Measurements from ENCODE around the gene AP1S3.
"Not testable (repeated sequence)": the region's sequence is repeated elsewhere in the genome, so short reads cannot be mapped to it uniquely, and the experiment has no call there.

Gene AP1S3

DNA sequence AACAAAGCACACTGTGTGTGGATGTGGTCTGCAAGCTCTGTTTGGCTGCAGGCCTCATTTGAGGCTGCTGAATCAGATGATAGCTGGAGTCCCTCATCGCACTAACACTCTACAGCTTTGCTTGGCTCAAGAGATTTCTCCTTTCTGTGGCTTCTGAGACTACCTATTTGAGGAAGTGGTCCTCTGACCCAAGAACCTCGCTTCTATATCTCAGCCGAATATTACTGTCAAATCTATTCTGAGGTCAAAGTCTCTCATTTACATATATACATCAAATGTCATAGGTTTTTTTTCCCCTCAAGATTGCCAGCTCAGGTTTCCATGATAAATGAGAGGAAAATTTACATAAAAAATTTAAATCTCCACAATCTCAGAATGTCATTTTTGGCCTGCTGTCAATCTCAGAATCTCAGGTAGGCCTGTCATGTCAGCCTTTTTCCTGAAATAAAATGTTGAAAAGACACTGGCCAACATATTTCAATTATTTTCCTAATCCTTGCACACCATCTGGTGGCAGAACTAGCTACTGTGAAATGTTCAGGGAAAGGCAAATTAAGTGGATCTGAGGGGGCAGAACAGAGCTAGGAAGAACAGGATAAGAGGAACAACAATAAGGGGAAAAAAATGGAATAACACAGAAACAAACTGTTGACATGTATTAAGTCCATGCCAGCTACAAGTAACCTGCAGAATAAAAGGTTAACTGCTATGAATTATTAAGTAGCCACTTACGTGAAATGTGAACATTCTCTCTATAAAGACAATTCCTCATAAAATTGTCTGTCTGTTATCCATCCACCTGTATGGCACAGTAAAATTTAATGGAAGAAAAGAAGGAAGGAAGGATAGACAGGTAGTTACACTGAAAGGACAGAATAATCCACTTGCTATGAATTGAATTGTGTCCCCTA is 39.3 kb downstream of the AP1S3 start:
- no peak for DNase-seq

DNA sequence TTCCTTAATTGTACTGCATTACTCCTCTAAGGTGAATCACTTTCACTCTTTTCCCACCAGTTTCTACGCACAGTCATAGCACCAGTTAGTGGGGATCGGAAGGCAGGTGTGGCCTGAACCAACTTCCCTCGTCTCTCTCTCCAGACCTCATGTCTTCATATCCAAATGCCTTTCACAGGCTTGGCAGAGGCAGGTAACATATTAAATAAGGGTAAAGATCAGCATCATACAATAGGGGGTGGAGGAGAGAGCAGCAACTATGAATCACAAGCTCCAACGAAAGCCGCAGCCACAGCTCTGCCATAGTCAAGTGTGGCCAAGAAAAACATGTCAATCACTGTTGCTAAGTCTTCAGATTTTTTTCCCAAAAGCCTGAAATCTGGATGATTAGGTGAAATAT is 40.3 kb downstream of the AP1S3 start:
- DNase-seq = no peak

DNA sequence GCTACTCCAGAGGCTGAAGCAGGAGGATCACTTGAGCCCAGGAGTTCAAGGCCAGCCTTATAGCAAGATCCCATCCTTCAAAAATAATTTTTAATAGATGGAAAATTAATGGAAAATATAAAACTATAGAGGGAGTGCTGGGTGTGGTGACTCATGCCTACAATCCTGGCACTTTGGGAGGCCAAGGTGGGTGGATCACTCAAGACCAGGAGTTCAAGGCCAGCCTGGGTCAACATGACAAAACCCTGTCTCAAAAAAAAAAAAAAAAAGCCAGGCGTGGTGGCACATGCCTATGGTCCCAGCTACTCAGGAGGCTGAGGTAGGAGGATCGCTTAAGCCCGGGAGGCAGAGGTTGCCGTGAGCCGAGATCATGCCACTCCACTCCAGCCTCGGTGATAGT is 48.0 kb downstream of the AP1S3 start:
- no peak for DNase-seq

DNA sequence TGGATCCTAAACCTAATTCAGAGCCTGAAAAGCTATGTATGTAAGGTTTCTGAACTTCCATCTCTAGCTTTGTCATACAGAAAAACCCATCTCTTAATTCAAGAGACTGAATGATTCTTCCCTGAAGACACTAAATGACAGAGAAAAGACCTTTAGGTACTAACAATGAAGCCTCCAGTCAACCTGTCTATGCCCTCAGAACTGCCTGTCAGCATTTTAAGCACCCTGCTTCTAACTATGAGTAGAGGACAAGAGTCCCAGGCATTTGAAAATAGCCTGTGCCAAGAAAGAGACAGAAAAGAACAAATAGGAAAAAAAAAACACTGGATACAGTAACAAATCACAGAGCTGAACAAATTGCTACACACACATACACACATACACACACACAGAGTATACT is 48.6 kb downstream of the AP1S3 start:
- DNase-seq = no peak

DNA sequence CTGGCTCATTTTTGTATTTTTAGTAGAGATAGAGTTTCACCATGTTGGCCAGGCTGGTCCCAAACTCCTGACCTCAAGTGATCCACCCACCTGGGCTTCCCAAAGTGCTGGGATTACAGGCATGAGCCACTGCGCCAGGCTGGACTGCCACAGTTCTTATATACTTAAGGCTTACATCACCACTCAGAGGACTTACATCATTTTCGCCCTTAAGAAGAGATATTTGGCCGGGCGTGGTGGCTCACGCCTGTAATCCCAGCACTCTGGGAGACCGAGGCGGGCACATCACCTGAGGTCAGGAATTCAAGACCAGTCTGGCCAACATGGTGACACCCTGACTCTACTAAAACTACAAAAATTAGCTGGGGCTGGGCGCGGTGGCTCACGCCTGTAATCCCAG is 49.3 kb downstream of the AP1S3 start:
- not testable (repeated sequence) for DNase-seq

DNA sequence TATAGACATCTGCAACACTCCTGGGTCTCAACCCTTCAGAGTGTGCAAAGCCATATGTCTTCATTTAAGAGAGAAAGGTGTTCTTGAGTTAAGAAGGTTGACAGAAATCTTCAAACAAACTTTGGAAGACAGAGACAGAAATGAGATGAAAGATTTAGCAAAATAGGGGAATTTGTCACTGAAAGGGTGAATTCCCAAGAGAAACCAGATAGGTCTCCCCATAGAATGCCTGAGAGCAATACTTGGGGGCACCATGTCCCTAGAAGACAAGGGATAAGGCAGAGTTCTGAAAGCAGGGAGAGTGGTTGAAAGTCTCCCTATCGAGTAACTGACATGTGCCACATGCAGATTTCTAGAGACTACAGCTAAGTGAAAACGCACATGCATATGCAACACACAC is 50.0 kb downstream of the AP1S3 start:
- no peak for DNase-seq

DNA sequence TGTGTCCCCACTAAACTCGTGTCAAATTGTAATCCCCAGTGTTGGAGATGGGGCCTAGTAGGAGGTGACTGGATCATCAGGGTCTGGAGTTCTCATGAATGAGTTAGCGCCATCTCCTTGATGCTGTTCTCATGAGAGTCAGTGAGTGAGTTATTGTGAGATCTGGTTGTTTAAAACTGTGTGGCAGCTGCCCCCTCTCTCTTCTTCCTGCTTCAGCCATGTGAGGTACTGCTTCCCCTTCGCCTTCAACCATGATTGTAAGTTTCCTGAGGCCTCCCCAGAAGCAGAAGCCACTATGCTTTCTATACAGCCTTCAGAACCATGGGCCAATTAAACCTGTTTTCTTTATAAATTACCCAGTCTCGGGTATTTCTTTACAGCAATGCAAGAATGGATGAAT is 50.4 kb downstream of the AP1S3 start:
- DNase-seq = no peak

DNA sequence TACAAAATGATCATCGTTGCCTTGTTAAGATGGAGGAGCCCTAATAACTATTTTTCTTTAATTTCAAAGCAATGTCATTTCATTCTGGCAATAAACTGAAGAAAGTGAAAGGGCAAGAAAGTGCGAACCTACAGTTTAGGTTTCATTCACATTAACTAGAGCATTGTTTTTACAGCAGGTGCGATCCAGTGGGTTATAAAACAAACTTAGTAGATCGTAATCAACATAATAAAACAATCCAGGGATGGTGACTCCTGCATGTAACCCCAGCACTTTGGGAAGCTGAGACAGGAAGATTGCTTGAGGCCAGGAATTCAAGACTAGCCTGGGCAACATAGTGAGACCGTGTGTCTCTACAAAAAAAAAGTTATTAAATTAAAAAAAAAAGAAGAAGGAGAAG is 51.1 kb downstream of the AP1S3 start:
- DNase-seq = no peak

DNA sequence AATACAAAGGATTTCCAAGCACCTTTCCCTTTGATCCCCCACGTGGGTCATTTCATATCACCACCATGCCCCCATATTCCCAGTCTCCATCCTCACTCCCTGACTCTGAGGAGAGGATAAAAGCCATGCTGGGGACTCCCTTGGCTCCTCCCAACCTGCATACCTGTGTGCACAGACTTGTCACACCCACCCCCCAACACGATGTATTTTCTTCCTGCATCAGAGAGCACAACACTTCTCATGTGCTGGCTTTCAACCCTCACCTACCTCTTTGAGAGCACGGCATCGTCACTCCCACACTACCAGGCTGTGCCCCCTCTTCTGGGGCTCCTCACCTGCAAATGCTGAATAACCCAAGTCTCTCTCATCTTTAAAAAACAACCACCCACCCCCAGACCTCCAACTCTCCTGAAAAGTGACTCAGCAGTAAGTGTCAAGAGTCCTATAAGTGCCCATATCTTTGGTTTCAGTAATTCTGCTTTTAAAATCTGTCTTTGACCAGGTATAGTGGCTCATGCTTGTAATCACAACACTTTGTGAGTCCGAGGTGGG is 53.1 kb downstream of the AP1S3 start:
- no peak for DNase-seq

DNA sequence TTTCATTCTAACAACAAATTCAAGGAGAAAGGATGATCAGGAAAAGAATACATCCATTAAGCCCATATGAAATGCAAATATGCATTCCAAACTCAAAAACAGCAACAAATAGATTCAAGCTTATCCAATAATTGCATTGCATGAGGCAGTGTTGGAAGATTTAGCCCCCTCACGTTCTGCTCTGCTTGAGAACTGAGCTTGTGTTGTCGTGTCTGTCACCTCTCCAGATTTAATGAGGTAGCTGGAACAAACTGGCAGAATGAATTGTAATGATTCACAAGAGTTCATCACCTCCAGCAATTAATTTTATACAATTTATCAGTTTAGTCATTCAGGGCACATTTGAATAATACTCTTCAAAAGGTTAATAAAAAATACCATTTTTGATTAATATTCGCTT is 54.8 kb downstream of the AP1S3 start:
- DNase-seq = no peak

DNA sequence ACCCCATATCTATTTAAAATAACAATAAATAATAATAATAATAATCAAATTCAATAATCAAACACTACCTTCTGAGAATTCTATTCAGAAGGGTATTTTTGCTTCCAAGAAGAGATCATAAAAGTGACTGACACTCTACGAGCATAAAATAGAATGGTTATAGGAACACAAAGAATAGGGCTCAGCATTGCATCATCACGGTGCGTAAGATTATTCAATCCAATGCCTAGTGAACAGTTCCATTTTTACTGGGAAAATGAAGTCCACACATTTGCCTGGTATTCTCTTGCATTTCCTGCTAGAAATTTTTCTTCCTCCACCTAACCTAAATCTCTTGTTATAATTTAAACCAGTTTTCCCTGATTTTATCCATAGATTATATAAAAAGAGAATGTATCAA is 55.8 kb downstream of the AP1S3 start:
- no peak for DNase-seq

DNA sequence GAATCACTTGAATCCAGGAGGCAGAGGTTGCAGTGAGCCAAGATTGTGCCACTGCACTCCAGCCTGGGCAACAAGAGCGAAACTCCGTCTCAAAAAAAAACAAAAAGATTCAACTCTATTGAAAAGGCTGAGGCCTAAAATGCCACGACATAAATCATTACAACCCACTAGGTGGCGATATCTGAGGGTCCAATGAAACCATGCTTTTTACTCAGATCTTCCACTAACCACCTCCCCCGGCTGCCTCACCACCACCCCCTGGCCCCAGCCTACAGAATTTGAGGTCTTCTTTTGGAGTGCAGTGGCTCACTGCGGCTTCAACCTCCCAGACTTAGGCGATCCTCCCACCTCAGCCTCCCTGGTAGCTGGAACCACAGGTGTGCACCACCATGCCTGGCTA is 57.5 kb downstream of the AP1S3 start:
- DNase-seq = no peak

DNA sequence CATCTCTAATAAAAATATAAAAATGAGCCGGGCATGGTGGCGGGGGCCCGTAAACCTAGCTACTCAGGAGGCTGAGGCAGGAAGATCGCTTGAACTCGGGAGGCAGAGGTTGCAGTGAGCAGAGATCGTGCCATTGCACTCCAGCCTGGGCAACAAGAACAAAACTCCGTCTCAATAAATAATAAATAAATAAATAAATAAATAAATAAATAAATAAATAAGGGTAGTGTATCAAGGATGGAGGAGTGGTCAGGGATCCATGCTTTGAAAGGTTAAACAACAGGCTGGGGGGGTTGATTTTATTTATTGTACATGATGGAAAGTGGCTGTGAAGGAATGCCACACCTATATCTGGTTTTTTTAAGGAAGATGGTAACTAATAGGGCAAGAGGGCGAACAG is 63.2 kb downstream of the AP1S3 start:
- no peak for DNase-seq

DNA sequence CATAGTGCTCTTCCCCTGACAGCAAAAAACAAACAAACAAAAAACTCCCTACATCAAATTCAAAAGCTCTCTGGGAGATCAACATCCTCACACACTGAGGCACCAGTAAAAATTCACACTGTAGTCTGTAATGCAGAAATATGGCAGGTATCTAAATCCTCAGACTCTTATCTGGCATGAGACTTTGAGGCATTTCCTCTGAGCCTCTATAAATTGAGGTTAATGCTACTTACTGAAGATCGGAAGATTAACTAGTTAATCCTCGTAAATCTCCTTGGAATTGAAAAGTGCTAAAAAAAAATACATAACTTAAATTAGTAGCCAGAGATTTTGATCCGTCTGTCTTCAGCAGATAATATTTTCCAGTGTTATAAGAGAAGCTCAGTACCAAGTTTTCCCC is 65.0 kb downstream of the AP1S3 start:
- no peak for DNase-seq

DNA sequence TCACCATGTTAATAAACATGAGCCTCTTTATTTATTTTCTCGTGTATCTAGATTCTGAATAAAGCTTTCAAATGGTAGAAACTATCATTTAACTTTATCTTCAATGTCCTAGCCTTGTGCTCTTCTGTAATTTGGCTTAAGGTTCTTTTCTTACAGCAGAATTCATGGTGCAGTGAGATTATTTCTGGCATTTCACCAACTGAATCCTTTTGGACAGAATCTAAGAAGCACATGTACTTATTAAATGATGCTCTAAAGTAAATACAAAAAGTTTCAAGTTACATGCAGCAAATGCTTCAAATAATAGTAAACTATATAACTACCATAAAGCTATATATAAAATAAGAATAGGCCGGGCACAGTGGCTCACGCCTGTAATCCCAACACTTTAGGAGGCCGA is 65.9 kb downstream of the AP1S3 start:
- no peak for DNase-seq

DNA sequence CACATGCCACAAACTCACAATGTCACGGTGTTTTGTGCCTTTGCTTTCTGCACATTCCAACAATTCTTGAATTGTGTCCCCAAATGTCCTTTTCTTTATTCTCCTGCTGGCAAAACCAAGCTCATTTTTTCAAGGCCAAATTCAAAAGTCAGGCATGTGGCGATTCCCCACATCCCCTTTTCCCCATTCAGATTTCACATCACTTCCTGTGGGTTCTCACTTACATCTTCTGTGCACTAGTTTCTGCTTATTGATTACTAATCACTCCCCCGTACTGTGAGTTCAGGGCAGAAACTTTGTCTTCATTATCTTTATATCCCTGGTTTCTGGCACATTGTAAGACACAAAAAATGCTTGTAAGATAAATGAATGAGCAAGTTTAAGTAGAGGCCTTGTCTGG is 69.2 kb downstream of the AP1S3 start:
- DNase-seq = no peak

DNA sequence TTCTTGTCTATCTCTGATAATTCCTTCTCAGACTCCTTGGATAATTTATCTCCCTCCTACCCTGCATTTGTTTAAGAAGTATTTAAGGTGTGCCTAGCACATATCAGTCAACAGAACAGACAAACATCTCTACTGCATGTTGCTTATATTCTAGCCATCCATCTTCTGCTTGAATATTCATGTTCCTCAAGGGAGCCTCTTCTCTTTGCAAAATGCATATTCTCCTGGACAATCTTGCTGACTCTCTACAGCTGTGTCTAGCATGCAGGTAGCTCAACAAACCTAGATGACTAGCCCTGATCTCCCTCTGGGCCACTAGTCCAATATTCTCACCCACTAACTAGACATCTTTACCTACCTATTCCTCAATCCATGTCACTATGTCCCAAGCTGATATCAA is 70.0 kb downstream of the AP1S3 start:
- DNase-seq = no peak

DNA sequence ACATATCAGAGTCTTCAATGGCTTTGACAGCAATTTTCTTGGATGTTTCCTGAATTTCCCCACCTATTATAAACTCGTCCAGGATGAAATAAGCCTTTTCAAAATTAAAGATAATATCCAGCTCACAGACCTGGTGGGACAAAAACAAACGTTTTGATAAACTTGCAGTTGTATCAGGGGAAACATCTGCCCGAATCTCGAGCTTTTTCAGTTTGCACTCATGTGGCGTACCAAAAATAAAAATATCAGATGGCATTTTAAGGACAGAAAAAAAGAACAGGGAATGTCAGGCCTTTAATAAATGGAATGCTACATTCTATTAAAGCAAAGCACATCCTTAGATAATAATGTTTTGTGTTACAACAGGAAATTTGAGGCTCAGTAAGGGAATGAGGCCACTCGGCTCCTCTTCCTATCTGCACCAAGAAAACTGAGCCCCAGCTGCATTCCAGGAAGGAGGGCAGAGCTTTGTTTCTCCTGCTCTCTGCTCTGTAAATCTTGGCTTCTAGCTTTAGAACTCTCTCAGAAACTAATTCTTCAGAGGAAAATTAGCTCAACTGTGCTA is 72.1 kb downstream of the AP1S3 start:
- no peak for DNase-seq

DNA sequence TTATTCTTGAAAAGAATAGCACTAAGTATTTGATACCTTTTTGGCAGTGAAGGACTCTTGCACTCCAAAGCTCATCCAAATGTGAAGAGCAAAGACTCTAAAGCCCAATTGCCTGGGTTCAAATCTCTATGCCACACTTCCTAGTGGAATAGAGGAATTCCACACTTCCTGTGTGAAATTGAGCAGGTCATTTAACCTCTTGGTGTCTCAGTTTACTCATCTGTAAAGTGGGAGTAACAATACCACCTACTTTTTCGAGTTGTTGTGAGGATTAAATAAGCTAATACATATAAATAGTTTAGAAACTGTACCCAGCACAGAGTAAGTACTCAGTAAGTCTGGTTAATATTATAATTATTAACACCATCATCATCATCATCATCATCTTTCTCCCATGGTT is 72.6 kb downstream of the AP1S3 start:
- DNase-seq = no peak

DNA sequence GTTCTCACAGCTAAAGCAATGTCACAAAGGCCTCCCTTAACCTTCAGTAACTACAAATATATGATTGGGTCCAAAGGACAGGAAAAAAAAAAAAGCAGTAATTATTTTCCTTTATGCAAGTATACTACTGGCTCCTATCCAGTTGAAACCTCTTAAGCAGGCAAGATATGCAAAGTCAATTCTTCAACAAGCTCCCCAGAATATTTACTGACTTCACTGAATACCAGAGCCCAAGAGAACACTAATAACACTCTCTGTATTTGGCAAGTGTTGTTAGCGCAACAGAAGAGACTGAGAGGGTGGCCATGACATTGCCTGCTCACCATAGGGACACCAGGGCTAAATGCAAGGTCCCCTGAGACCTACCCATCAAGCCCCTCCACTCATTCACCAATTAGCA is 74.5 kb downstream of the AP1S3 start:
- no peak for DNase-seq

DNA sequence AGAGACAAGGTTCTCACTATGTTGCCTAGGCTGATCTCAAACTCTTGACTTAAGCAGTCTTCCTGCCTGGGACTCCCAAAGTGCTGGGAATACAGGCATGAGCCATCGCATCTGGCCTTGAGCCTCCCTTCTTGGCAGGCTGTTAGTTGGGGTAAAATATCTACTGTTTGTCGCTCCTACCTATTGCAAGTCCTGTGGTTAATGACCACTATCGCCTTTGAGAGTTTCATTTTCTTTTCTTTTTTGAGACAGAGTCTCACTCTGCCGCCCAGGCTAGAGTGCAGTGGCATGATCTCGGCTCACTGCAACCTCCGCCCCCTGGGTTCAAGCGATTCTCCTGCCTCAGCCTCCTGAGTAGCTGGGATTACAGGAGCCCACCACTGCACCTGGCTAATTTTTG is 75.6 kb downstream of the AP1S3 start:
- not testable (repeated sequence) for DNase-seq

DNA sequence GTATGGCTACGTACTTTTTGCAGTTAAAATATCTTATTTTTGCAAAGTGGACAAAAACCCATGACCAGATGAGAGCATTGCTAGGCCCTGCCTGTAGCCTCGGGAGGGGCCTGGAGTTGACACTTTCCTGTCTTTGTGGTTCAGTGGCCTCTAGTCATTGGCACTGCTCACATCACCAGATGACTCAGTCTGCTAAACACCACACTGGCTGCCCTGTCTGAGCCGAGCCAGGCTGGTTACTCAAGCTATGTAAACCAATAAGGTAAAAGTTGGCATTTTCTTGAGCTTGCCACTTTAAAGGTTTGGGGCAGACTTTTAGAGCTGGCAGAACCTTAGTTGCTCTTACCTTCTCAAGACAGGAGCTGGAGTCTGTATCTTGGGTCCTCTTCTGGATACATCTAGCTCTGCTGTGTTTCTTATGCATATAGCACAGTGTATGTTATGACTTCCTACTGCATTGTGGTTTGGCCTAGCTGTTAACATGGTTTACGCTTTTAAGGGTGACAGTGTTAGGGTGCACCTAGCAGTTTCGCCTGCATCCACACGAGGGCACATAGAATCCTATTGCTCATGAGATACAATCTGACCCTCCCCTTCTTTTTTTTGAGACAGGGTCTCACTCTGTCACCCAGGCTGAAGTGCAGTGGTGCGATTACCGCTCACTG is 76.4 kb downstream of the AP1S3 start:
- no peak for DNase-seq

DNA sequence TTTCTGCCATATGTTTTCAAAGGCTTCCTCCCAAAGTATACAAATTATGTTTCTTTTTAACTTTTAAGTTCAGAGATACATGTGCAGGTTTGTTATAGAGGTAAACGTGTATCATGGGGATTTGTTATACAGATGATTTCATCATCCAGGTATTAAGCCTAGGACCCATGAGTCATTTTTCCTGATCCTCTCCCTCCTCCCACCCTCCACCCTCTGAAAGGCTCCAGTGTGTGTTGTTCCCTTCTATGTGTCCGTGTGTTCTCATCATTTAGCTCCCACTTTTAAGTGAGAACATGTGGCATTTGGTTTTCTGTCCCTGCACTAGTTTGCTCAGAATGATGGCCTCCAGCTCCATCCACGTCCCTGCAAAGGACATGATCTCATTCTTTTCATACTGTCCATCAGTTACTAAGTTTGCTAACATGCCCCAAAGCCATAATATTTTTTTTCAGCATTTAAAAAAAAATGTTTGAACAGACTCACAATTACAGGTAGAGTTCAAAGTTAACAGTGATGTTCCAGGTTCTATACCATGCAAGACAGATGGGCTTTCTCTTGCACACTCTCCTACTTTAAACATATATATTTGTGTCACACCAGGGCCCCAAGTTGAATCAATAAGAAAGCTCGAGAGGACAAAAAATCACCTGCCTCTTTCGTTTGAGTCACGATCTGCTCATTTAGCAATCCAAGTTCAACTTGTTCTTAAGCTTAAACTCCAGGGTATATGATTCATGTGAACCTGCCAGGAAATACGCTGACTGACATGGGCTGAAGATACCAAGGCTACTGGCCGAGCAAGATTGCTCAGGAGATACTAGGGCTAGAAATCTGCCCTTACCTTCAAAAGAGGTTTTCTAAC is 77.6 kb downstream of the AP1S3 start:
- no peak for DNase-seq

Data from GF-D8 (cell line).